Hematopoietic multipotent progenitor cell treated with erythropoietin and hydrocortisone succinate and interleukin-3 and kit ligand, for 17 days (in vitro differentiated cells): Measurements from ENCODE around the gene FGG.

Experiments
- DNase-seq: peaks from one replicate; pipeline ENCODE4 v3.0.0-alpha.2; 2015; ENCODE audit warnings: low spot score

The FGG gene

DNA sequence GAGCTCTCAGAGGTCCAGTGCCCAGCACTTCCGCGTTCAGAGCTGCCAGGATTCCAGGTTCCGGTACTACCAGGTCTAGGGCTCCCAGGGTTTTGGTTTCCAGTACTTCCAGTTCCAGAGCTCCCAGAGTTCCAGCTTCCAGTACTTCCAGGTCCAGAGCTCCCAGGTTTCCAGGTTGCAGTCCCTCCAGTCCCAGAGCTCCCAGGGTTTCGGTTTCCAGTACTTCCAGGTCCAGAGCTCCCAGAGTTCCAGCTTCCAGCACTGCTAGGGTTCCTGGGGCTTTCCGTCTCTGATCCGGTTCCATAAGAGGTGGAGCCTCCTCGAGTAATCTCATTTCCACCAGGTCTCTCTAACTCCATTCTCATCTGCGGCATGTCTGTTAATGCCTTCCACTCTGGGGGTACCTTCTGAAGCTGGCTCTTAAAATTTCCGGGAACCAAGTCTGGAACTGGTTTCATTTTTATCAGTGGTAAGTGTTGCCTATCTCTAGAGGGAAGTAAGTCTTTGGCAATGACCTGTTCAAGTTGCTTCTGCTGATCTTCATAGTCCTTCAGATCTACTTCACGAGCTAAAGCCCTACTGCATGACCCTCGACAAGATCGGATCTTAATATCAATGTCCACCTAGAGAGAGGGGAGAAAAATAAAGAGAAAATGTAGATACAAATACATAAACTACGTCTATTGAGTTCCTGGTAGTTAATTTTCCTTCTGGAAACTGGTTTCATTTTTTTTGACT is 26.0 kb downstream of the FGG start:
- no peak for DNase-seq

DNA sequence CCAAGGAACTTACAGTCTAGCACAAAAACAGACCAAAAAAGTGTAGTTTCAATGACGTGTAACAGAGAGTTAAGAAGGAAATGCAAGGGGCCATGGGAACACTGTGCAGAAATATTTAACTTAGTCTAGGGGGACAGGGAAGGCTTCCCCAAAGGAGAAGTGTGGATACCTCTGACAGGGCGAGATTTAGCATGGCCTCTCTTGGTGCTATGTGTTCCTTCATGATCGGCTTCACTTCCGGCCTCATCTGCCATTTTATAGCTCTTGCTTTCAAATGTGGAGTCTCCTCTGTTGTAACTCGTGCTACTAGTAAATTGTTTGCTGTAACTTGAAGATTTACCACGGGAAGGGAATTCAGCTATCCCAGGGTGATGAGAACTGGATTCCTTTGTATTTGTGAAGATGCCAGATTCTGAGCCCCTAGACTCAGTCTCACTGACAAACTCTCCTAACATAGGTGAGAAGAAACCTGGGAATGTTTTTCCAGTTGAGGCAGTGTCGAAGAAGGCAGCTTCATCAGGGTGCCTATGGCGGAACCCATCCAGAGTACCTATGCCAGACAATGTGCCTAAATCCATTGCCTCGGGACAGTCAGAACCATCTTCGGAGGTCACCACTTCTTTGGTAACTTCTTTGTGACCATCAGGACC is 27.0 kb downstream of the FGG start:
- DNase-seq = no peak

DNA sequence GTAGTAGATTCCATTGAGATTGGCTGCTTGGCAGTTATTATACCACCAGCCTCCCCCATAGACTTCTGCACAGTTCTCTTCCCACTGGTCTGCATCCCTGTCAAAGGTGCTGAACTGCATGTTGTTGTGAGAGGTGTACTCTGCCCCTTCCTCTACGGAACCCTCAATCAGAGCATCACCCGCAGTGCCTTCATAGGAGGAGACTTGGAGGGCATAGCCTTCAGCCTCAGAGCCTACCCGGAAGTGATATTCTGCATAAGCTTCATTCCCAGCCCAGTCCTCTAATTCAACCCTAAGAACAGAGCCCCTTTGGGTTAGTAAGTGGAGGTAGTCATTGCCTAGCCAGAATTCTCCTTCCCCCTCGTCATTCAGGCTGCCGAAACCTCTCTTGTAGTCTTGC is 28.2 kb downstream of the FGG start:
- no peak for DNase-seq

DNA sequence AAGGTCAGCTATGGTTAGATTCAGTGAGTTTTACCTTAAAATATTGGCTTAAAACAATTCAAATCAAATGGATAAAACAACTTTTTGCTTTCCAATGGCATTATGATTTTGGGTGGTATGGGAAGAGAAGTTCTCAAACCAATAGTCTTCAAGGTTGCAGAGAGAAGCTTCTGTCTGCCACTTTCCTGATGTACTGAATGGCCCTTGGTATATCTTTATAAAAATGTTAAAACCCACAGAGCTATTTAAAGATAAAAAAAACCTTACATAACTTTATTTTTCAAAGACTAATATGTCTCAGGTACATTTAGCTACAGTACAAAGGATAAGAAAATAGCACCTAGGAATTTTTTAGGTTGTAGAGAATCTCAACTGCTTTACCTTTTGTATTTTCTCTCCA is 28.8 kb downstream of the FGG start:
- DNase-seq = no peak

DNA sequence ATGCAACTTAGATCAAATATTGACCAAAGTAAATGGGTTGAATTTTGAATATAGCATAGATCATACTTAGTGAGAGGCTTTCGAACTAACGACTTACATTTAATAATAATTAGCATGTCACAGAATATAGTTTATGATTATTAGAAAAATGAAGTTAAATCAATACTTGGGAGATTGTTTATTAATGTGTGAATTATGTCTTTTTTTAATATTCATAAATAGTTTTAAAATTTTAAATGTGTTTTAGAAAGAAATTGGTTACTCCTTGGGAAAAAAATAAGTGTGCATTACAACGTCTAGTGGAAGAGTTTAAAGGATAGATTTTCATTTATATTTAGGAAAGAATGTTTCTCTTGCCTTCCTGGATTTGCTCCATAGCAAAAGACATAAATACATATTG is 29.2 kb downstream of the FGG start:
- no peak for DNase-seq

DNA sequence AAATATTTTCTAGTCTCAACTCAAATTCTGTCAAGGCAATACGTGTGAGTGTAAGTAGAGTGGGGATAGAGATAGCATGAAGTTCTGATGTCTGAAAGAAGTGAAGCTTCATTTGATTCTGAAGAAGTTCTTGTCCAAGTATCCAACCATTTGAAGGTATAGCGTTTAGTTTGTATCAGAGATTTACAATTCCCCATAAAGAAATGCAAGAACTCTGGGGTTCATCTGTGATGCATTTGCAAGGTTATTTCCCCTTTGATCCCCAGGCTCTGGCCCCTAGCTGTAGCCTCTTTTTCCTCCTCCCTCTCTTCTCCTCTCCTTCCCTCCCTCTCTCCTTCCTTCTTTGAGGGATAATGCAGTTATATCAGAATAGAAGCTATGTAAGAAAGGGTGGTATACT is 29.7 kb downstream of the FGG start:
- no peak for DNase-seq

DNA sequence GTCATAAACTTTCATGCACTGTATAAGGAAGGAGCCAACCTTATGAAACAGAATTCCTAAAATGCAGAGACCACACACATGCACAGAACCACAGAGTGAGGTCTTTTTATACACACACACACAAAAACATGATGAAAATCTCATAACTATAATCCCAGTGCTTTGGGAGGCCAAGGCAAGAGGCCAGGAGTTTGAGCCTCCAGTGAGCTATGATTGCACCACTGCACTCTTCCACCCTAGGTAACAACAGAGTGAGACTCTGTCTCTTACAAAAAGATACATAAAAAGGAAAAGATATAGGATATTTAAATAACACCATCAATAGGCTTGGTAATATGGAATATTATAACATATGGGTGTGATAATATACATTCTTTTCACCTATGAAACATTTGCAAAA is 32.5 kb downstream of the FGG start:
- DNase-seq = no peak

DNA sequence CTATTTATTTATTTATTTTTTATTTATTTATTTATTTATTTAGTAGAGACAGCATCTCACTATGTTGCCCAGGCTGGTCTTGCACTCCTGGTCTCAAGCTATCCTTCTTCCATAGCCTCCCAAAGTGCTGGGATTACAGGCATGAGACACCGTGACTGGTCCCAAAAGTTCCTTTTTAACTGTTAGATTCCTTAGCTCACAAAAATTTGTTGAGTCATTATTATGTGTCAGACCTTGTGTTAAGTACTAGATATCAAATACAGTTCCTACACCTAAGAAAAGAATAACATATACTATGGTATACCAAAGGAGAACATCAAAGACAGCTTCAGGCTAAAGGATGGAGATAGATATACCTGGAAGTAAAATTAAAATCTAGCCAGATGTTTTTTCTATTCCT is 33.5 kb downstream of the FGG start:
- no peak for DNase-seq

DNA sequence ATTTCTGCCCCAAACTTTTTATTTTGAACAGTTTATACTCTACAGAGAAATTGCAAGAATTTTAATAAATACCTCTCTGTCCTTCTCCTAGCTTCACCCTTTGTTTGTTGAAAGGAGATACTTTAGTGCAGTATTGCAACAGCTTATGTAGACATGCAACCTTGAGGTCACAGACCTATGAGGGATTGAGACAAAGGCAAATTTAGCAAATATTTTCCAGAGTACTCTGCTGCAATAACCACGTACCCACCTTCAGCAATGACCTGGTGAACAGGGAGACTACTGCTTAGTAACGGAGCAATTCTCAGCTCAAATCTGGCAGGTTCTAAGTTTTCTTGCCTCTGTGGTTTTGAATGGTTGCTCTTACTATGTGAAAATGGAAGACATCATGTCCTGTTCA is 35.1 kb downstream of the FGG start:
- DNase-seq = no peak

DNA sequence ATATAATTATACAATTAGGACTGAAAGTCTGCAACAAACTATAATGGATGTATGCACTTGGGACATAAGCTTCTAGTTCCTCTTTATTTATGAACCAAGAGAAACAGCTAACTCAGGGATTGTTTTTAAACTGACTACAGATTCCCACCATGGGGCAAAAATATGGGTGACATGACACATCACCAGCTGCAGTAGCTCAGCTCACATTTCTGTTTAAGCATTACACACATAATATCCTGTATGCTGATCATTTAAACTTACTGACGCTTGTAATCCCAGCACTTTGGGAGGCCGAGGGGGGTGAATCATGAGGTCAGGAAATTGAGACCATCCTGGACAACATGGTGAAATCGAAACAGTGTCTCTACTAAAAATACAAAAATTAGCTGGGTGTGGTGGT is 38.1 kb downstream of the FGG start:
- DNase-seq = no peak

DNA sequence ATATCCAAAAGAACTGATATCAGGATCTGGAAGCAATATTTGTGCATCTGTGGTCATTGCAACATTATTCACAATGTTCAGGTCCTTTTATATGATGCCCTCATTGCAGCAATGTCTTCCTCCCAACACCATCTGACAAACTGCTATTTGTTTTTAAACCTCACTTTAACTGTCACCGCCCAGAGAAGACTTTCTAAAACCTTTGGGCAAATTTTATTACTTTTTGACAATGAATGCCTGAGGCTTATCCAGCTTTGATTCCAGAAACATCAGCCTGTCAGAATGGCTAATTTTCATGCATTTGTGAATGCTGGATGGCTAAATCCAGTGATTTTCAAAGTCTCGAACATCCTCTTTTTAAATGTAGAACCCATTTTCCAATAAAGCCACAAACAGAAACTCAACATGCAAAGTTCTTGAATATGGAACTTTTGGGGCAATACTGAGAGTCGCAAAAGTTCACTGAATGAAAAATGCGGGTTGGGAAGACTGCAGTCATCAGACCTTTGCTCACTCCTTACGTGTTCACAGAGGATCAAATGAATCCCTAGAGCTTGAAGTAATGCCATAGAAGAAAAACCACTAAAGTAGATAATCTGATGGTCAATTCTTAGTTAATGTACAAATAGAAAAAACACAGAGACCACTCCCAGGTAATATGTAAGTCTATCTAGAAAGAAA is 39.1 kb downstream of the FGG start:
- DNase-seq = no peak

DNA sequence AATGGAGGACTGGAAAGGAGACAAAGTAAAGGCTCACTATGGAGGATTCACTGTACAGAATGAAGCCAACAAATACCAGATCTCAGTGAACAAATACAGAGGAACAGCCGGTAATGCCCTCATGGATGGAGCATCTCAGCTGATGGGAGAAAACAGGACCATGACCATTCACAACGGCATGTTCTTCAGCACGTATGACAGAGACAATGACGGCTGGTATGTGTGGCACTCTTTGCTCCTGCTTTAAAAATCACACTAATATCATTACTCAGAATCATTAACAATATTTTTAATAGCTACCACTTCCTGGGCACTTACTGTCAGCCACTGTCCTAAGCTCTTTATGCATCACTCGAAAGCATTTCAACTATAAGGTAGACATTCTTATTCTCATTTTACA is 42.9 kb downstream of the FGG start:
- no peak for DNase-seq

DNA sequence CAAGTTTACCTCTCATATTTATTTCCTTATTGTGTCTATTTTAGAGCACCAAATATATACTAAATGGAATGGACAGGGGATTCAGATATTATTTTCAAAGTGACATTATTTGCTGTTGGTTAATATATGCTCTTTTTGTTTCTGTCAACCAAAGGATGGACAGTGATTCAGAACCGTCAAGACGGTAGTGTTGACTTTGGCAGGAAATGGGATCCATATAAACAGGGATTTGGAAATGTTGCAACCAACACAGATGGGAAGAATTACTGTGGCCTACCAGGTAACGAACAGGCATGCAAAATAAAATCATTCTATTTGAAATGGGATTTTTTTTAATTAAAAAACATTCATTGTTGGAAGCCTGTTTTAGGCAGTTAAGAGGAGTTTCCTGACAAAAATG is 43.4 kb downstream of the FGG start:
- no peak for DNase-seq

DNA sequence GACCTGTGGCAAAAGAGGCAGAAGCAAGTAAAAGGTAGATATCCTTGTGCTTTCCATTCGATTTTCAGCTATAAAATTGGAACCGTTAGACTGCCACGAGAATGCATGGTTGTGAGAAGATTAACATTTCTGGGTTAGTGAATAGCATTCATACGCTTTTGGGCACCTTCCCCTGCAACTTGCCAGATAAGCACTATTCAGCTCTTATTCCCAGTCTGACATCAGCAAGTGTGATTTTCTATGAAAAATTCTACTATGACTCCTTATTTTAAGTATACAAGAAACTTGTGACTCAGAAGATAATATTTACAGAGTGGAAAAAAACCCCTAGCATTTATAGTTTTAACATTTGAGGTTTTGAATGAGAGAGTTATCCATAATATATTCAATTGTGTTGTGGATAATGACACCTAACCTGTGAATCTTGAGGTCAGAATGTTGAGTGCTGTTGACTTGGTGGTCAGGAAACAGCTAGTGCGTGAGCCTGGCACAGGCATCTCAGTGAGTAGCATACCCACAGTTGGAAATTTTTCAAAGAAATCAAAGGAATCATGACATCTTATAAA is 45.7 kb downstream of the FGG start:
- DNase-seq = no peak

DNA sequence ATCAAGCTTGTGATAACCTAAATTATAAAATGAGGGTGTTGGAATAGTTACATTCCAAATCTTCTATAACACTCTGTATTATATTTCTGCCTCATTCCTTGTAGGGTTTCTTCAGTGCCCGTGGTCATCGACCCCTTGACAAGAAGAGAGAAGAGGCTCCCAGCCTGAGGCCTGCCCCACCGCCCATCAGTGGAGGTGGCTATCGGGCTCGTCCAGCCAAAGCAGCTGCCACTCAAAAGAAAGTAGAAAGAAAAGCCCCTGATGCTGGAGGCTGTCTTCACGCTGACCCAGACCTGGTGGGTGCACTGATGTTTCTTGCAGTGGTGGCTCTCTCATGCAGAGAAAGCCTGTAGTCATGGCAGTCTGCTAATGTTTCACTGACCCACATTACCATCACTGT is 46.8 kb downstream of the FGG start:
- DNase-seq = no peak

DNA sequence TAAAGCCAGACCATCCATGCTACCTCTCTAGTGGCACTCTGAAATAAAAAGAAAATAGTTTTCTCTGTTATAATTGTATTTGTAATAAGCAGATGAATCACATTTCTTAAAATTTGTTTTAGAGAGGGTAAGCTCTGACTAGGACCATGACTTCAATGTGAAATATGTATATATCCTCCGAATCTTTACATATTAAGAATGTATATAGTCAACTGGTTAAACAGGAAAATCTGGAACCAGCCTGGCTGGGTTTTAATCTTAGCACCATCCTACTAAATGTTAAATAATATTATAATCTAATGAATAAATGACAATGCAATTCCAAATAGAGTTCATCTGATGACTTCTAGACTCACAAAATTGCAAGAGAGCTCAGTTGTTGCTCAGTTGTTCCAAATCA is 48.1 kb downstream of the FGG start:
- no peak for DNase-seq

DNA sequence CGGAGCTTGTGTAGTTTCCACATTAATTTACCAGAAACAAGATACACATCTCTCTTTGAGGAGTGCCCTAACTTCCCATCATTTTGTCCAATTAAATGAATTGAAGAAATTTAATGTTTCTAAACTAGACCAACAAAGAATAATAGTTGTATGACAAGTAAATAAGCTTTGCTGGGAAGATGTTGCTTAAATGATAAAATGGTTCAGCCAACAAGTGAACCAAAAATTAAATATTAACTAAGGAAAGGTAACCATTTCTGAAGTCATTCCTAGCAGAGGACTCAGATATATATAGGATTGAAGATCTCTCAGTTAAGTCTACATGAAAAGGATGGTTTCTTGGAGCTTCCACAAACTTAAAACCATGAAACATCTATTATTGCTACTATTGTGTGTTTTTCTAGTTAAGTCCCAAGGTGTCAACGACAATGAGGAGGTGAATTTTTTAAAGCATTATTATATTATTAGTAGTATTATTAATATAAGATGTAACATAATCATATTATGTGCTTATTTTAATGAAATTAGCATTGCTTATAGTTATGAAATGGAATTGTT is 49.7 kb downstream of the FGG start, which contains the start of gene FGB:
Gene FGB, plus strand, starts transcription at position 315 of the 558 bp plus-strand sequence. Its CDS starts 8 bp downstream, at position 323.
- no peak for DNase-seq

DNA sequence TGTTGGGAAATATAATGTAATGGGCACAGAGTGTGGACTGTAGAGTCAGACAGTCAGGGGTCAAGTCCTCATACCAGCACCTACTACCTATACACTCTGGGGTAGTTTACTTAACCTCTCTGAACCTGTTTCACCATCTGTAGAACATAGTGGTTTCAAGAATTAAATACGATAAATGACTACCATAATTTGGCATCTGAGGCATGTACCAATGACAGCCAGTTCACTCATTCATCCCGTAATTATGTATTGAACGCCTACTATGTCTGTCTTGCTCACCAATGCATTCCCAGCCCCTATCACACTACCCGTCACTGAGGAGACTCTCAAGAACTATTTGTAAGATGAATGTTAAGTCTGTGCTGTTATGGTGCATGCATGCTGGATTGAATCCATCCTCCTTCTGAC is 51.6 kb downstream of the FGG start:
- DNase-seq = no peak

DNA sequence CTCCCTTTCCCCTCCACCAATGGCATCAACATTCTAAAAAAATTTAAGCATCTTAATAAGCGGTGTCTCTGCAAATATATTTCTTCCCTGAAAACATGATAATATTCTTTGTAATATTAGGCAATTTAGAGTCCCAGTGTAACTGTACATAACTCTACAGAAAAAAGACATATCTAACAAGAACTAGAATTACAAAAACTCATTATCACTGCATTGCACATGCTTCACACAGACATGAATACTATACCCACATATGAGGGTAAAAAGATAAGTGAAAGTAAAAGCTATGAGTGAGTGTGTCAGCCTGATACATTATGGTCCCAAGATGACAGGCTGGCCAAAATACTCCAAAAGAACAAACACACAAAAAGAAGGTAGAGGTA is 52.0 kb downstream of the FGG start:
- DNase-seq = no peak

DNA sequence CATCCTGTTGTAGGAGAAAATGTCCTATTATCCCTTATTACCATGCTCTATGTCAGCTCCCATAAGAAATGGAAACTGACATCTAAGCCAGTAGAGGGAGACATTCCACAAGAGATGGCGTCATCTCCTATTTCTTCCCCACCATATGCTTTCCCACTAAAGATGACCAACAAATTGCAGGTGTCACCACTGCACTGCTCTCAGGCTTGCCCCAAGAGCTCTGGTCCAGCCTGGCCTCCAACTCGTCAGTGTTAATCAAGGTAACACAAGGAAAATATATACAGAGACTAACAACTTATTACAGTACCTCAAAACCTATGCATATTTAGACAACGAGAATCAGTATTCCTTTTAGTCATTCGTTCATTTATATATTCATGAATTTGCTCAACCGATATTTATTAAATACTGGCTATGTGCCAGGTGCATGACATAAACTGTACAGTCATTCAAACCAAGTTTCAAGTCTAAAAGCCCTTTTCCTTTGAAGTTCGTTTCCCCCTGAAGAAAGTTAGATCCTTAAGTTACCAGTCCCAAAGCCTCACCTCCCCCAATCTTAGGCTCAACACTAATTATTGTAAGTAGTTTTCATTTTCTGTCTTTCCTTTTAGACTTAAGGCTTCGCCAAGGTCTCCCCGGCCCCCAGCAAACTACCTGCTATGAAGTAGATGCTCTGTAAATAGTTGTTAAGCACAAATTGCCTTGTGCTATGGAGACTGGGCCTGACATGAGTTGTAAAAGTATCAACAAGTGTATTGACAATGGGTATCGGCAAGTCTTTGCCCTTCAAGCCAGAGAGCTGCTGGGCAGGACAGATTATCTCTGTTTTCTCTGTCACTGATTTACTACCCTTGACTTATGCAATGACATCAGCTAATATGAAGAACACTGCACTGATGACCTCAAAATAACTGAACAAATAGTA is 52.7 kb downstream of the FGG start:
- peak; percentile 34 for DNase-seq

DNA sequence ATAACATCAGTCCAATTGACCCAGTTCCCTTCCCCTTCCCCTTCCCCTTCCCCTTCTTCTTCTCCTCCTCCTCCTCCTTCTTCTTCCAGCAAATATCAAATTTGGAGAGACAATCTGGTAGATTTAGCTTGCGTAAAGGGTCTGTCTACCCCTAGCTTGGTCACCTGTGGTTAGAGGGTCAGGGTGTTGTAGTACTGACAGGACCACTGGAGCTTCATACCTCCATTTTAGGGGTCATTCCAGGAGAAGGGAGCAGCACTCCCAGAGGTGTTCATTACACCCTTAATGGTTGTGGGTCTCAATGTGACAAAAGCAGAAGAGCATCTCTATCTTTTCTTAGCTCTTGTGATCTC is 53.3 kb downstream of the FGG start:
- DNase-seq = no peak
